Regular cardiac myocyte (primary cell): ENCODE data around the gene ACKR3. TPM values are rescaled to one million over a fixed set of nuclear protein-coding genes. Genes with fewer than 3 reads are reported as not detected.

ENCODE experiments used
- total RNA-seq: library from RNA; depleted of rRNA; stranded (reverse); fragments of >200 nt; gene quantifications from 2 replicates; pipeline ENCODE4 v1.2.3, GENCODE V29; 2014

Gene ACKR3
- 0.58 and 5.4 TPM in 2 replicates for total RNA-seq

GRCh38 chr2:236569573-236569973 is at the start of gene ACKR3:
ACKR3 (plus strand) TSS chr2:236569825; CDS start chr2:236580466, 10,641 bp downstream.

